Activated T-cell treated with anti-CD3 and anti-CD28 coated beads, Interleukin-2, amount 50 U/mL, for 72 hours (primary cell): ENCODE results near the gene KLHL29. TPM values are rescaled to one million over a fixed set of nuclear protein-coding genes. Genes with fewer than 3 reads are reported as not detected.
A peak's percentile ranks its signal among the peaks of the same experiment; 100 is the strongest.

ENCODE experiments used
- ATAC-seq, 2 donors: fragments of 150-1000 bp; cut with Tn5 transposase; replicated peaks in 1 of 2; 2 replicates each; pipeline ENCODE4 v1.10.0; 2021; ENCODE audit warnings: moderate library complexity in 2 of 2, mild to moderate bottlenecking in 1 of 2
- DNase-seq, 2 donors: peaks; one replicate each; pipeline ENCODE4 v3.0.0; 2021 to 2022; ENCODE audit warnings: mixed read lengths in 1 of 2
- H3K27ac Mint-ChIP-seq: one replicate; pipeline ENCODE4 v1.8.0; 2022; ENCODE audit warnings: mild to moderate bottlenecking, moderate library complexity, mixed read lengths
- H3K27me3 Mint-ChIP-seq: one replicate; pipeline ENCODE4 v1.8.0; 2022; ENCODE audit warnings: low read depth, mixed read lengths
- H3K36me3 Mint-ChIP-seq, 2 donors: one replicate each; pipeline ENCODE4 v1.8.0; 2022; ENCODE audit warnings: mixed read lengths in 2 of 2, mild to moderate bottlenecking in 1 of 2; ENCODE audit not compliant: insufficient read depth in 2 of 2
- H3K4me1 Mint-ChIP-seq: one replicate; pipeline ENCODE4 v1.8.0; 2022; ENCODE audit warnings: low read depth, mixed read lengths
- H3K4me3 Mint-ChIP-seq, 2 donors: one replicate each; pipeline ENCODE4 v1.8.0; 2022; ENCODE audit warnings: mild to moderate bottlenecking in 2 of 2, mixed read lengths in 2 of 2, moderate library complexity in 2 of 2
- H3K9me3 Mint-ChIP-seq, 2 donors: one replicate each; pipeline ENCODE4 v1.8.0; 2022; ENCODE audit warnings: mixed read lengths in 2 of 2
- total RNA-seq, 2 donors: library from RNA; stranded (reverse); gene quantifications; one replicate each; pipeline ENCODE4 v1.2.3, GENCODE V29; 2022

Gene KLHL29
- total RNA-seq, 2 donors from 2014 or later: 2.5 to 4.0 TPM

- Mint-ChIP-seq H3K9me3 (no peaks in the 10 kb centered on the region), H3K27ac (no peak overlapping the region), H3K36me3 (no peaks in the 10 kb centered on the region), H3K4me3 (no peak overlapping the region), H3K27me3 (no peaks in the 10 kb centered on the region), H3K4me1 (peaks cover 26% of the 10 kb centered on the region)
- ATAC-seq (no peak), DNase-seq (no peak)
Observed at GRCh38 chr2:23484767-23485166, 99.8 kb downstream of the KLHL29 start.

GRCh38 chr2:23485261-23485660 lies 100.3 kb downstream of the KLHL29 start:
- Mint-ChIP-seq H3K27me3 (no peaks in the 10 kb centered on the region), H3K9me3 (no peaks in the 10 kb centered on the region), H3K4me3 (no peak overlapping the region), H3K4me1 (peaks cover 31% of the 10 kb centered on the region), H3K36me3 (no peaks in the 10 kb centered on the region), H3K27ac (no peak overlapping the region)
- ATAC-seq: no peak
- no peak for DNase-seq

- H3K4me1 Mint-ChIP-seq: peaks cover 35% of the 10 kb centered on the region
- no peaks in the 10 kb centered on the region for H3K9me3 Mint-ChIP-seq
- ATAC-seq (no peak), DNase-seq (no peak)
- no peaks in the 10 kb centered on the region for H3K36me3 Mint-ChIP-seq
- H3K27me3 Mint-ChIP-seq: no peaks in the 10 kb centered on the region
- H3K4me3 Mint-ChIP-seq: no peak overlapping the region
- no peak overlapping the region for H3K27ac Mint-ChIP-seq
Observed at GRCh38 chr2:23485841-23486683, 101.1 kb downstream of the KLHL29 start.

- H3K36me3 Mint-ChIP-seq: no peaks in the 10 kb centered on the region
Observed at GRCh38 chr2:23486684-23487075, 101.7 kb downstream of the KLHL29 start.

GRCh38 chr2:23487735-23488492 lies 102.9 kb downstream of the KLHL29 start:
- DNase-seq: peak; percentile 42 to 66
- Mint-ChIP-seq H3K27me3 (no peaks in the 10 kb centered on the region), H3K36me3 (no peaks in the 10 kb centered on the region), H3K4me1 (peaks cover 46% of the 10 kb centered on the region), H3K9me3 (no peaks in the 10 kb centered on the region), H3K27ac (peak overlapping the region; percentile 41), H3K4me3 (peak overlapping the region; percentile 51 to 69)
- peak; percentile 26 to 50 for ATAC-seq

More at GRCh38 chr2:23486684-23487075, 101.7 kb downstream of the KLHL29 start:
- Mint-ChIP-seq H3K4me1 (peaks cover 42% of the 10 kb centered on the region), H3K27me3 (no peaks in the 10 kb centered on the region), H3K9me3 (no peaks in the 10 kb centered on the region), H3K4me3 (no peak overlapping the region), H3K27ac (no peak overlapping the region)
- DNase-seq (no peak), ATAC-seq (no peak)

GRCh38 chr2:23488584-23488983 lies 103.6 kb downstream of the KLHL29 start:
- peak overlapping the region; percentile 51 to 69 for H3K4me3 Mint-ChIP-seq
- no peaks in the 10 kb centered on the region for H3K9me3 Mint-ChIP-seq
- peak overlapping the region; percentile 41 for H3K27ac Mint-ChIP-seq
- DNase-seq (peak in 1 of 2 donors; percentile 21), ATAC-seq (peak in 1 of 2 donors; percentile 8)
- H3K4me1 Mint-ChIP-seq: peaks cover 46% of the 10 kb centered on the region
- no peaks in the 10 kb centered on the region for H3K27me3 Mint-ChIP-seq
- H3K36me3 Mint-ChIP-seq: no peaks in the 10 kb centered on the region

GRCh38 chr2:23489471-23490322 lies 104.7 kb downstream of the KLHL29 start:
- H3K27me3 Mint-ChIP-seq: no peaks in the 10 kb centered on the region
- peaks cover 46% of the 10 kb centered on the region for H3K4me1 Mint-ChIP-seq
- H3K4me3 Mint-ChIP-seq: peak overlapping the region; percentile 72 to 74
- H3K27ac Mint-ChIP-seq: peak overlapping the region; percentile 45
- DNase-seq (peak; percentile 41 to 60), ATAC-seq (peak; percentile 75 to 78)
- H3K9me3 Mint-ChIP-seq: no peaks in the 10 kb centered on the region
- no peaks in the 10 kb centered on the region for H3K36me3 Mint-ChIP-seq

- H3K27me3 Mint-ChIP-seq: no peaks in the 10 kb centered on the region
- no peak for DNase-seq
- no peak overlapping the region for H3K27ac Mint-ChIP-seq
- H3K4me1 Mint-ChIP-seq: peaks cover 62% of the 10 kb centered on the region
- no peak for ATAC-seq
- H3K4me3 Mint-ChIP-seq: no peak overlapping the region
- no peaks in the 10 kb centered on the region for H3K36me3 Mint-ChIP-seq
- H3K9me3 Mint-ChIP-seq: no peaks in the 10 kb centered on the region
Observed at GRCh38 chr2:23491591-23492336, 106.8 kb downstream of the KLHL29 start.

- H3K27me3 Mint-ChIP-seq: no peaks in the 10 kb centered on the region
- no peak overlapping the region for H3K4me3 Mint-ChIP-seq
- DNase-seq (no peak), ATAC-seq (no peak)
- peaks cover 67% of the 10 kb centered on the region for H3K4me1 Mint-ChIP-seq
- no peaks in the 10 kb centered on the region for H3K36me3 Mint-ChIP-seq
- no peak overlapping the region for H3K27ac Mint-ChIP-seq
- H3K9me3 Mint-ChIP-seq: no peaks in the 10 kb centered on the region
Observed at GRCh38 chr2:23492337-23492675, 107.3 kb downstream of the KLHL29 start.

GRCh38 chr2:23492921-23493320 lies 107.9 kb downstream of the KLHL29 start:
- no peak overlapping the region for H3K4me3 Mint-ChIP-seq
- ATAC-seq: no peak
- peaks cover 67% of the 10 kb centered on the region for H3K4me1 Mint-ChIP-seq
- no peaks in the 10 kb centered on the region for H3K9me3 Mint-ChIP-seq
- DNase-seq: no peak
- H3K36me3 Mint-ChIP-seq: no peaks in the 10 kb centered on the region
- H3K27ac Mint-ChIP-seq: no peak overlapping the region
- no peaks in the 10 kb centered on the region for H3K27me3 Mint-ChIP-seq

GRCh38 chr2:23493846-23494245 lies 108.9 kb downstream of the KLHL29 start:
- Mint-ChIP-seq H3K4me3 (no peak overlapping the region), H3K4me1 (peaks cover 57% of the 10 kb centered on the region), H3K9me3 (no peaks in the 10 kb centered on the region), H3K36me3 (no peaks in the 10 kb centered on the region), H3K27ac (no peak overlapping the region), H3K27me3 (no peaks in the 10 kb centered on the region)
- no peak for ATAC-seq
- no peak for DNase-seq

GRCh38 chr2:23494286-23494685 lies 109.3 kb downstream of the KLHL29 start:
- peaks cover 1% of the 10 kb centered on the region for H3K27me3 Mint-ChIP-seq
- no peak for DNase-seq

More at GRCh38 chr2:23494286-23494685, 109.3 kb downstream of the KLHL29 start:
- no peaks in the 10 kb centered on the region for H3K9me3 Mint-ChIP-seq
- peaks cover 53% of the 10 kb centered on the region for H3K4me1 Mint-ChIP-seq
- H3K36me3 Mint-ChIP-seq: no peaks in the 10 kb centered on the region
- ATAC-seq: no peak
- no peak overlapping the region for H3K27ac Mint-ChIP-seq
- H3K4me3 Mint-ChIP-seq: no peak overlapping the region
